ENCODE results near the gene PRDM16. TPM values are rescaled to one million over a fixed set of nuclear protein-coding genes. Genes with fewer than 3 reads are reported as not detected.

Gene PRDM16
- total and polyA plus RNA-seq, 2 of the 4 experiments (the other 2 are of a cell fraction) = 0.02 TPM; not detected in 1

DNA sequence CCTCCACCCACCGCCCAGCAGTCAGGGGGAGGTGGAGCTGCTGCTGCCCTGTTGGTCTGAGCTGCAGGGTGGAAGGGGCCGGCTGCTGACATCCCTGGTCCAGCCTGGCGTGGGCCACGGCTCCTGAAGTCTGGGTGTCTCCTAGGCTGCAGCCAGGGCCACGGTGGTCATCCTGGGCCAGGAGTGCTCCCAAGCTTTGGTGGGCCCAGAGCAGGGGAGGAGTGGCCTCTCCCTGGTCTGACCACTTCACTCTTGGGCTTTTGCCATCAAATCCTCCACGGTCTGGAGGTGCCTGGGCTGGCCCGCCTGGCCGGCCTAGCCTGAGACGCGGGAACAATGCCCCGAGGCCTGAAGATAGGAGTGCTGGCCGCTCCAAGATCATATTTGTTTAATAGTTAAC, 5.8 kb downstream of the PRDM16 start:
- Histone ChIP-seq H3K4me2 (ENCODE audit: low read depth, low read length) (no peak overlapping the region), H3K23ac (ENCODE audit: low read depth, low read length) (no peak overlapping the region), H3K9ac (ENCODE audit: low read depth, low read length) (no peak overlapping the region), H3K4me3 (ENCODE audit: insufficient read depth, low read depth, low read length) (no peak overlapping the region), H3K18ac (ENCODE audit: low read depth, low read length) (no peak overlapping the region), H3K9me3 (ENCODE audit: control insufficient read depth, insufficient read depth, low read length) (no peaks in the 10 kb centered on the region), H3K56ac (ENCODE audit: extremely low read depth, insufficient read depth, low read length) (no peak overlapping the region), H3K36me3 (ENCODE audit: control insufficient read depth, insufficient read depth, low read length) (no peaks in the 10 kb centered on the region), H3K27me3 (ENCODE audit: control insufficient read depth, insufficient read depth, low read length) (peaks cover 51% of the 10 kb centered on the region), H4K91ac (ENCODE audit: insufficient read depth, low read depth, low read length) (no peak overlapping the region), H2BK20ac (ENCODE audit: low read depth, low read length) (no peak overlapping the region), H2BK15ac (ENCODE audit: low read depth, low read length) (no peak overlapping the region), H4K8ac (ENCODE audit: low read depth in 2 of 2, low read length in 2 of 2) (no peak overlapping the region), H3K14ac (replicated peaks; ENCODE audit: low read depth, low read length) (no peak overlapping the region), H3K27ac (ENCODE audit: insufficient read depth, low read length) (no peak overlapping the region), H2AFZ (replicated peaks; ENCODE audit: low read length, poor library complexity) (no peak overlapping the region), H2AK9ac (replicated peaks; ENCODE audit: low read depth, low read length, poor library complexity) (no peak overlapping the region), H3K4ac (ENCODE audit: low read depth, low read length) (no peak overlapping the region), H4K5ac (ENCODE audit: low read depth, low read length) (no peak overlapping the region), H3K9me1 (ENCODE audit: insufficient read depth, low read length) (no peaks in the 10 kb centered on the region), H3K79me1 (ENCODE audit: low read depth in 1 of 2, low read length in 2 of 2) (no peaks in the 10 kb centered on the region), H2BK5ac (ENCODE audit: low read depth, low read length, poor library complexity, severe bottlenecking) (no peak overlapping the region), H3K4me1 (ENCODE audit: control insufficient read depth, insufficient read depth, low read length) (no peaks in the 10 kb centered on the region), H4K20me1 (ENCODE audit: insufficient read depth, low read length) (no peaks in the 10 kb centered on the region), H2AK5ac (ENCODE audit: low read depth, low read length) (no peak overlapping the region), H2BK120ac (ENCODE audit: low read depth, low read length) (no peak overlapping the region)
- ChIA-PET CTCF (no interaction called here), POLR2A (ENCODE audit: unreplicated experiment) (no interaction called here)
- dilution Hi-C loops (cut with HindIII; ENCODE audit: low sequenced_read_pairs, unreplicated experiment) = no loop called here
- WGBS, 2 experiments (ENCODE audit: extremely low coverage in 2 of 2, insufficient read length in 1 of 2) = no CpG with 5 or more reads among the region's 12 CpGs
- no peak for DNase-seq
- TF ChIP-seq, protein P1, sequence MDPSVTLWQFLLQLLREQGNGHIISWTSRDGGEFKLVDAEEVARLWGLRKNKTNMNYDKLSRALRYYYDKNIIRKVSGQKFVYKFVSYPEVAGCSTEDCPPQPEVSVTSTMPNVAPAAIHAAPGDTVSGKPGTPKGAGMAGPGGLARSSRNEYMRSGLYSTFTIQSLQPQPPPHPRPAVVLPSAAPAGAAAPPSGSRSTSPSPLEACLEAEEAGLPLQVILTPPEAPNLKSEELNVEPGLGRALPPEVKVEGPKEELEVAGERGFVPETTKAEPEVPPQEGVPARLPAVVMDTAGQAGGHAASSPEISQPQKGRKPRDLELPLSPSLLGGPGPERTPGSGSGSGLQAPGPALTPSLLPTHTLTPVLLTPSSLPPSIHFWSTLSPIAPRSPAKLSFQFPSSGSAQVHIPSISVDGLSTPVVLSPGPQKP (IDR thresholded peaks at IDR 0.05; ENCODE audit: borderline replicate concordance, low read depth, low read length) = no peak
- TF ChIP-seq POLR2A (IDR thresholded peaks at IDR 0.05; ENCODE audit: low read depth, low read length) (no peak), RAD21 (IDR thresholded peaks at IDR 0.05; ENCODE audit: low read length) (no peak), CEBPB (IDR thresholded peaks at IDR 0.05; ENCODE audit: low read depth, low read length) (no peak), SMC3 (IDR thresholded peaks at IDR 0.05; ENCODE audit: low read depth, low read length) (no peak), NFE2L2 (IDR thresholded peaks at IDR 0.05; ENCODE audit: low read depth, low read length) (no peak), MAZ (IDR thresholded peaks at IDR 0.05; ENCODE audit: borderline replicate concordance, low read depth, low read length) (no peak), MAFK (IDR thresholded peaks at IDR 0.05; ENCODE audit: low read depth, low read length) (no peak)
- TF ChIP-seq, protein P2, sequence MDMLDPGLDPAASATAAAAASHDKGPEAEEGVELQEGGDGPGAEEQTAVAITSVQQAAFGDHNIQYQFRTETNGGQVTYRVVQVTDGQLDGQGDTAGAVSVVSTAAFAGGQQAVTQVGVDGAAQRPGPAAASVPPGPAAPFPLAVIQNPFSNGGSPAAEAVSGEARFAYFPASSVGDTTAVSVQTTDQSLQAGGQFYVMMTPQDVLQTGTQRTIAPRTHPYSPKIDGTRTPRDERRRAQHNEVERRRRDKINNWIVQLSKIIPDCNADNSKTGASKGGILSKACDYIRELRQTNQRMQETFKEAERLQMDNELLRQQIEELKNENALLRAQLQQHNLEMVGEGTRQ (IDR thresholded peaks at IDR 0.05; ENCODE audit: low read depth, low read length) = no peak
- TF ChIP-seq, protein P3, sequence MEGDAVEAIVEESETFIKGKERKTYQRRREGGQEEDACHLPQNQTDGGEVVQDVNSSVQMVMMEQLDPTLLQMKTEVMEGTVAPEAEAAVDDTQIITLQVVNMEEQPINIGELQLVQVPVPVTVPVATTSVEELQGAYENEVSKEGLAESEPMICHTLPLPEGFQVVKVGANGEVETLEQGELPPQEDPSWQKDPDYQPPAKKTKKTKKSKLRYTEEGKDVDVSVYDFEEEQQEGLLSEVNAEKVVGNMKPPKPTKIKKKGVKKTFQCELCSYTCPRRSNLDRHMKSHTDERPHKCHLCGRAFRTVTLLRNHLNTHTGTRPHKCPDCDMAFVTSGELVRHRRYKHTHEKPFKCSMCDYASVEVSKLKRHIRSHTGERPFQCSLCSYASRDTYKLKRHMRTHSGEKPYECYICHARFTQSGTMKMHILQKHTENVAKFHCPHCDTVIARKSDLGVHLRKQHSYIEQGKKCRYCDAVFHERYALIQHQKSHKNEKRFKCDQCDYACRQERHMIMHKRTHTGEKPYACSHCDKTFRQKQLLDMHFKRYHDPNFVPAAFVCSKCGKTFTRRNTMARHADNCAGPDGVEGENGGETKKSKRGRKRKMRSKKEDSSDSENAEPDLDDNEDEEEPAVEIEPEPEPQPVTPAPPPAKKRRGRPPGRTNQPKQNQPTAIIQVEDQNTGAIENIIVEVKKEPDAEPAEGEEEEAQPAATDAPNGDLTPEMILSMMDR (conservative IDR thresholded peaks at IDR 0.05; ENCODE audit: low read depth, low read length) = no peak
- in situ Hi-C loops (cut with MboI; ENCODE audit: low sequenced_read_pairs) = loop anchor here (25.0 kb wide), 1 partner anchor 637 kb away; no protein-coding TSS in a partner anchor
- BruUV-seq (replicated peaks) = no TSS peak
- intact Hi-C loops (cut with micrococcal nuclease) = loop anchor here (5.0 kb wide), 1 partner anchor 662 kb away; the partner anchor contains the start of gene PEX10
- no peak for ATAC-seq (ENCODE audit: low read depth)
